Spinal cord (tissue), 10 donors: ENCODE measurements around the gene SF3B2. TPM values are rescaled to one million over a fixed set of nuclear protein-coding genes. Genes with fewer than 3 reads are reported as not detected.
A peak's percentile ranks its signal among the peaks of the same experiment; 100 is the strongest.

ENCODE experiments used
- DNase-seq, 6 donors: peaks; one replicate each; pipeline versions ENCODE4 v3.0.0 to v3.0.0-alpha.2; 2013 to 2015; ENCODE audit warnings: low spot score in 6 of 6, low read depth in 4 of 6
- H3K27ac ChIP-seq: one replicate; pipeline ENCODE4 v1.5.1; 2013; ENCODE audit warnings: low read depth, low read length, control low read depth
- H3K27me3 ChIP-seq: one replicate; pipeline ENCODE4 v1.6.1; 2013; ENCODE audit warnings: low read length; ENCODE audit not compliant: control insufficient read depth, insufficient read depth
- H3K36me3 ChIP-seq: one replicate; pipeline ENCODE4 v1.6.1; 2013; ENCODE audit warnings: low read length; ENCODE audit not compliant: control insufficient read depth, insufficient read depth
- H3K4me1 ChIP-seq: one replicate; pipeline ENCODE4 v1.6.1; 2013; ENCODE audit warnings: low read length; ENCODE audit not compliant: control insufficient read depth, insufficient read depth
- H3K4me3 ChIP-seq: one replicate; pipeline ENCODE4 v1.5.1; 2013; ENCODE audit warnings: low read depth, low read length, control low read depth
- H3K9me3 ChIP-seq: one replicate; pipeline ENCODE4 v1.6.1; 2013; ENCODE audit warnings: low read length; ENCODE audit not compliant: control insufficient read depth, insufficient read depth
- WGBS: methylation state at CpG from one replicate; pipeline ENCODE4 v1.1.5; 2013; ENCODE audit warnings: missing lambda C conversion rate; ENCODE audit not compliant: insufficient coverage; 5-methylcytosine and 5-hydroxymethylcytosine counted together
- long read RNA-seq, 4 donors: transcript quantifications; one replicate each; lab custom pipeline, GENCODE V29; 2026
- polyA plus RNA-seq, 2 donors: library from polyadenylated mRNA; unstranded; fragments of 120-200 nt; gene quantifications; one replicate each; pipeline ENCODE4 v1.2.1, GENCODE V29; 2013; ENCODE audit not compliant: insufficient read length in 2 of 2
- total RNA-seq, 2 donors: library from RNA; depleted of rRNA in 1 of 2; stranded (reverse); fragments of 120-200 nt in 1 of 2; fragments of >200 nt in 1 of 2; gene quantifications; one replicate each; pipeline versions ENCODE4 v1.2.3 to v1.2.4, GENCODE V29; 2013 to 2014
- donor health status: healthy.

Gene SF3B2
- total RNA-seq (100 to 1,000 TPM in 1 of 2 donors, 10 to 100 TPM in 1; 84.1 to 156 TPM), polyA plus RNA-seq (100 to 1,000 TPM; 237 to 246 TPM)
- long read RNA-seq, donor 1, transcript SF3B2-201 (22 exons, 2,903 nt): major isoform, 25 of 107 reads
- long read RNA-seq, donor 1, transcript SF3B2-212 (4 exons, 616 nt): minor isoform, 6 of 107 reads
- long read RNA-seq, donor 1, partial matches to known transcripts: 75 of 107 reads
- long read RNA-seq, donor 1, other reads (novel, unspliced or antisense): 0 of 107 reads
- long read RNA-seq, donor 2, partial matches to known transcripts: 27 of 33 reads
- long read RNA-seq, donor 2, other reads (novel, unspliced or antisense): 0 of 33 reads
- long read RNA-seq, donor 3, partial matches to known transcripts: 43 of 54 reads
- long read RNA-seq, donor 3, other reads (novel, unspliced or antisense): 0 of 54 reads
- long read RNA-seq, donor 4, partial matches to known transcripts: 62 of 72 reads
- long read RNA-seq, donor 4, other reads (novel, unspliced or antisense): 5 of 72 reads

- Histone ChIP-seq H3K36me3 (peaks cover 32% of the 10 kb centered on the region), H3K4me3 (peak within 1 kb of the TSS; percentile 97), H3K9me3 (no peaks in the 10 kb centered on the region), H3K27me3 (no peaks in the 10 kb centered on the region), H3K27ac (peak within 1 kb of the TSS; percentile 96), H3K4me1 (peaks cover 59% of the 10 kb centered on the region)
- WGBS: under 1% methylated on average over 84 of the region's 84 CpGs
- DNase-seq: peak; percentile 89 to 99 (median 94)
These were observed at the start of gene SF3B2 for GRCh38 chr11:66051766-66052663. SF3B2 (plus strand) TSS chr11:66052364; CDS start chr11:66052385, 21 bp downstream.

DNA sequence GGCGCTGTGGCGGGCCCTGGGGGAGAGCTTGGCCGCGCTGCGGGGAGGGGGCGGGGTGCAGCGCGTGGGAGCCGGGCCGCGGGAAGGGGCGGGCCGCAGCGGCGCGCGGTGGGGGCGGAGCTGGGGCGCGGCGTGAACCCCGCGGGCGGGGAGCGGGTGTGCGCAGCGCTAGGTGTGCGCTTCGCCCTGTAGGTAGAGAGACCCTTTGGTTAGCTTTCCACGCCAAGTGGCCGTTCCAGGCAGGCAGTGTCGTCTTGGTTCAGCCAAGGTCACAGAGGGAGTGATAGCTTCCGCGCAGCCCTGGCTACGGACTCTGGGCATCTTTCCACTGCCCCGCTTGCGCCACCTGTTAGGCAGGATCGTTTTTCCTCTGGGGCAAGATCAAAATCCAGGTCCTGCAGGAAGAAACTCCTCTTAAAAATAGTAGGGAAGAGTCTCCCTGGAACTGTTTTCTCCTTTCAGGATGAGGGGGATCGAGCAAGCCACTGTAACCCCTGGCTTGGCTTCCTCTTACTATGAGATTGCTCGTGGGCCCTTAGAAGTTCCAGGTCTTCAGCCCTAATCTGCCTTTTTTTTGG, 49.4 kb upstream of the SF3B2 start:
- Histone ChIP-seq H3K4me3 (peak overlapping the region; percentile 93), H3K36me3 (peaks cover 55% of the 10 kb centered on the region), H3K27ac (peak overlapping the region; percentile 99), H3K4me1 (peaks cover 24% of the 10 kb centered on the region), H3K27me3 (no peaks in the 10 kb centered on the region), H3K9me3 (no peaks in the 10 kb centered on the region)
- 0% methylated on average over 40 of the region's 40 CpGs for WGBS
- DNase-seq: peak in 2 of 6 donors; percentile 12 to 29

DNA sequence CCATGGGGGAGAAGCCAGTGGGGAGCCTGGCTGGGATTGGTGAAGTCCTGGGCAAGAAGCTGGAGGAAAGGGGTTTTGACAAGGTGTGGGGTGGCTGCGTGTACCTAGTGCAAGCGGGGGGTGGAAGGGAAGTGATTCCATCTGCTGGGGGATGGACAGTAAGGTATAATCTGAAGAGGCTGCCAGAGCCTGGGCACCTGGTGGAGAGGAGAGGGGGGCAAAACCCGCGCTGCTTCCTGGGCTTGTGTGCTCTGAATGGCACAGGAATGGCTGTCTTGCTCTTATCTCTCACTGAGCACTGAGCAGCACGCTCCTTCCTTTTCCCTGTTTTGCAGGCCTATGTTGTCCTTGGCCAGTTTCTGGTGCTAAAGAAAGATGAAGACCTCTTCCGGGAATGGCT, 48.9 kb upstream of the SF3B2 start:
- 85% methylated on average over 6 of the region's 6 CpGs for WGBS
- no peak for DNase-seq
- Histone ChIP-seq H3K27ac (peak overlapping the region; percentile 99), H3K36me3 (peaks cover 49% of the 10 kb centered on the region), H3K4me1 (peaks cover 24% of the 10 kb centered on the region), H3K4me3 (peak overlapping the region; percentile 93), H3K9me3 (no peaks in the 10 kb centered on the region), H3K27me3 (no peaks in the 10 kb centered on the region)

GRCh38 chr11:66004186-66004585, 48.0 kb upstream of the SF3B2 start:
- H3K27me3 ChIP-seq: no peaks in the 10 kb centered on the region
- no peaks in the 10 kb centered on the region for H3K9me3 ChIP-seq
- WGBS: 100% methylated on average over 1 of the region's 4 CpGs
- H3K27ac ChIP-seq: no peak overlapping the region
- H3K36me3 ChIP-seq: peaks cover 43% of the 10 kb centered on the region
- no peak for DNase-seq
- peaks cover 24% of the 10 kb centered on the region for H3K4me1 ChIP-seq
- H3K4me3 ChIP-seq: no peak overlapping the region

GRCh38 chr11:66006134-66006890, 45.9 kb upstream of the SF3B2 start:
- H3K27me3 ChIP-seq: peaks cover 7% of the 10 kb centered on the region
- no peak overlapping the region for H3K4me3 ChIP-seq
- no peak for DNase-seq
- H3K36me3 ChIP-seq: peaks cover 31% of the 10 kb centered on the region
- WGBS: 85% methylated on average over 12 of the region's 13 CpGs
- no peak overlapping the region for H3K27ac ChIP-seq
- H3K9me3 ChIP-seq: no peaks in the 10 kb centered on the region
- peaks cover 15% of the 10 kb centered on the region for H3K4me1 ChIP-seq

GRCh38 chr11:66006891-66007176, 45.3 kb upstream of the SF3B2 start:
- H3K4me1 ChIP-seq: peaks cover 13% of the 10 kb centered on the region
- no peak overlapping the region for H3K27ac ChIP-seq
- H3K27me3 ChIP-seq: peaks cover 13% of the 10 kb centered on the region
- H3K4me3 ChIP-seq: no peak overlapping the region
- peaks cover 31% of the 10 kb centered on the region for H3K36me3 ChIP-seq
- 75% methylated on average over 3 of the region's 4 CpGs for WGBS
- no peak for DNase-seq
- no peaks in the 10 kb centered on the region for H3K9me3 ChIP-seq

- no peak overlapping the region for H3K27ac ChIP-seq
- peaks cover 31% of the 10 kb centered on the region for H3K36me3 ChIP-seq
- peaks cover 16% of the 10 kb centered on the region for H3K27me3 ChIP-seq
- no peak overlapping the region for H3K4me3 ChIP-seq
- no peak for DNase-seq
- WGBS: 39% methylated on average over 5 of the region's 5 CpGs
- no peaks in the 10 kb centered on the region for H3K9me3 ChIP-seq
- H3K4me1 ChIP-seq: peaks cover 13% of the 10 kb centered on the region
These were observed 44.9 kb upstream of the SF3B2 start for GRCh38 chr11:66007201-66007634.

- no peak overlapping the region for H3K27ac ChIP-seq
- no peaks in the 10 kb centered on the region for H3K9me3 ChIP-seq
These were observed 44.1 kb upstream of the SF3B2 start for GRCh38 chr11:66008095-66008467.

More at GRCh38 chr11:66008095-66008467, 44.1 kb upstream of the SF3B2 start:
- Histone ChIP-seq H3K36me3 (peaks cover 31% of the 10 kb centered on the region), H3K4me1 (peaks cover 9% of the 10 kb centered on the region), H3K4me3 (no peak overlapping the region), H3K27me3 (peaks cover 23% of the 10 kb centered on the region)
- WGBS: no CpG with 5 or more reads among the region's 2 CpGs
- DNase-seq: no peak
